COLO668 (cell line): ENCODE results near the gene ATXN2.

Experiments used
- DNase-seq: peaks from one replicate; lab custom pipeline; 2025; ENCODE audit not compliant: unreplicated experiment; lab: John Stamatoyannopoulos, UW

ATXN2 gene

DNA sequence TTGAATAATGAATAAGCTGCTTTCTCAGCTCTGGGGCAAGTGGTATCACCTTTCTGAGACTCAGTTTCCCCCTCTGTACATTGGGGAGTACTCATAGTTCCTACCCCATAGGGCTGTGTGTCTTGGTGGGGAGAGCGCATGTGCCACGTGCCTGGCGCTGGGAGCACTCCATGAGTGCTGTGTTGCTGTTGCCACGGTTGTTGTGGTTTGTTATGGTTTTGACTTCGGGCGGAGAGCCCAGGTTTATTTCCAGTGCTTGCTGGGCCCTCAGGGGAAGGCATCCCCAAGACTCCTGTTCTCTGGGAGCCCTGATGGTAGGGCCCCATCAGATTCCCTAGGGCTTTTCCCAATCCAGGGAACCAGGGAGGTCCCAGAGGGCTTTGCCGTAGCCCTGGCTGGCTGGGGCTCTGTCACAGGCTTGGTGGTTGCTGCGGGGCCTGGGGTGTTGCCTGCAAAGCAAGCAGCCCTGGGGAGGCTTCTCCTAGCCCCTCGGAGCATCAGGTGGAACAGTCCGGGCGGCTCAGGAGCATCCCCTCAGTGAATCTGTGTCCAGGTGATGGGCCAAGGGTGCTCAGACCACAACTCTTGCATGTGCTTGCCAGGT is 174.8 kb downstream of the ATXN2 start:
- no peak for DNase-seq

DNA sequence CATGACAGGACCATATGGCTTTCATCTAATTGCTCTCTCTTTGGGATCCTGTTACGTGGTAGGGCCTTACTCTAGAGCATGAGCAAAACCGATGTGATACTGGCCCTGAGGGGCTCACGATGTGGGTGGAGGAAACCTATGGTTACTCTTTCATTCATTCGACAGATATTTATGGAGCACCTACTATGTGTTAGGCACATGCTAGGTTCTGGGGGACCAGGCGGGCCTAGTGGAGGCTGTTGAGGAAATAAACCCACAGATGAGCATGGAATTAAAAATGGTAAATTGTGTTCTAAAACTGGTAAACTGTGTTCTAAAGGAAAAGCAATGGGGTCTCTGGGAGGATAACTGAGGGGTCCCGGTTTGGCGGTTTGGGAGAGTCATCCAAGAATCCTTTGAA is 178.6 kb downstream of the ATXN2 start:
- no peak for DNase-seq

DNA sequence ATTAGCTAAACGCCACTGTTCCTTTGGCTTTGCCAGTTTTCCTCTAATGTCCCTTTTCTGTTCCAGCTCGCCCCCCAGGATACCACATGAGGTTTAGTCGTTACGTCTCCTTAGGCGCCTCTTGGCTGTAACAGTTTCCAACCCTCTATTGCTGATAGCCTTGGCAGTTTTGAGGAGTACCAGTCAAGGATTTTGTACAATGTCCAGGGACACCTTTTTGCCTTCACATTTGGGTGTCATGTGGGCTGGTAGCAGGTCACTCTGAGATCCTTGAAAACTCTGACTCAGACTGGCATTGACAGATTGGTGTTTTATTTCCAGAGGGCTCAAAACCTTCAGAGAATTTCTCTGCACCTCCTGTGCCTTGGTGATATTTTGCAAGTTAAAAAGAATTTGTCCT is 179.3 kb downstream of the ATXN2 start:
- no peak for DNase-seq

DNA sequence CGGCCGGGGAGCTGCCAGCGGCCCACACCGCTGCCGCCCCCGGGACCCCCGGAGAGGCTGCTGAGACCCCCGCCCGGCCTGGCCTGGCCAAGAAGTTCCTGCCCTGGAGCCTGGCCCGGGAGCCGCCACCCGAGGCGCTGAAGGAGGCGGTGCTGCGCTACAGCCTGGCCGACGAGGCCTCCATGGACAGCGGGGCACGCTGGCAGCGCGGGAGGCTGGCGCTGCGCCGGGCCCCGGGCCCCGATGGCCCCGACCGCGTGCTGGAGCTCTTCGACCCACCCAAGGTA is 180.6 kb downstream of the ATXN2 start:
- no peak for DNase-seq

DNA sequence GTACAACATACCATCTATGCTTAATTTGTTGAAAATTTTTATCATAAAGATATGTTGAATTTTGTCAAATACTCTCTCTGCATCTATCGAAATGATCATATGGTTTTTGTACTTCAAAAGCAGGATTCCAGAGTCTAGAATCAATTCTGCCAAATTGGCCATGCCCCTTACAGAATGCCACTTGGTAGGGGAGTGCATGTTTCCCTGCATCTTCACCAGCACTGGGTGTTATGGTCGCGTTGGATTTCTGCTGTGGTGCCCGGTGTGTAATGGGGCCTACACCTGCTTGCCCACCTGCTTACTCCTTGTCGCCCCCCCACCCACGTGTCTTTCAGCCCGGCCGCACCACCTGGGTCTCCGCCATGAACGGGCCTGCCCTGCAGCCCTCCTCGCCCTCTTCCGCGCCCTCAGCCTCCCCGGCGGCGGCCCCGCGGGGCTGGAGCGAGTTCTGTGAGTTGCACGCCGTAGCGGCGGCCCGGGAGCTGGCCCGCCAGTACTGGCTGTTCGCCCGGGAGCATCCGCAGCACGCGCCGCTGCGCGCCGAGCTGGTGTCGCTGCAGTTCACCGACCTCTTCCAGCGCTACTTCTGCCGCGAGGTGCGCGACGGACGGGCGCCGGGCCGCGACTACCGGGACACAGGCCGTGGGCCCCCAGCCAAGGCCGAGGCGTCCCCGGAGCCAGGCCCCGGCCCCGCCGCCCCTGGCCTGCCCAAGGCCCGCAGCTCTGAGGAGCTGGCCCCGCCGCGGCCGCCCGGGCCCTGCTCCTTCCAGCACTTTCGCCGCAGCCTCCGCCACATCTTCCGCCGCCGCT is 181.1 kb downstream of the ATXN2 start:
- DNase-seq, result no peak

DNA sequence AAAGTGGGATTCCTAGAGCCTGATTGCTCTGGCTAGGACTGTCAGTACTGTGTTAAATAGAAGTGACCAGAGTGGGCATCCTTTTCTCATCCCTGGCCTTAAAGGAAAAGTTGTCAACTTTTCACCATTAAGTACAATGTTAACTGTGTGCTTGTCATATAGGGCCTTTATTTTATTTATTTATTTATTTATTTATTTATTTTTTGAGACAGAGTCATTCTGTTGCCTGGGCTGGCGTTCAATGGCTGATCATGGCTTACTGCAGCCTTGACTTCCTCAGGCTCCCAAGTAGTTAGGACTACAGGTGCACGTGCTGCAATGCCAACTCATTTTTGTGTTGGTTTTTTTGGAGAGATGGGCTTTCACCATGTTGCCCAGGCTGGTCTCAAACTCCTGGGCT is 181.8 kb downstream of the ATXN2 start:
- no peak for DNase-seq

DNA sequence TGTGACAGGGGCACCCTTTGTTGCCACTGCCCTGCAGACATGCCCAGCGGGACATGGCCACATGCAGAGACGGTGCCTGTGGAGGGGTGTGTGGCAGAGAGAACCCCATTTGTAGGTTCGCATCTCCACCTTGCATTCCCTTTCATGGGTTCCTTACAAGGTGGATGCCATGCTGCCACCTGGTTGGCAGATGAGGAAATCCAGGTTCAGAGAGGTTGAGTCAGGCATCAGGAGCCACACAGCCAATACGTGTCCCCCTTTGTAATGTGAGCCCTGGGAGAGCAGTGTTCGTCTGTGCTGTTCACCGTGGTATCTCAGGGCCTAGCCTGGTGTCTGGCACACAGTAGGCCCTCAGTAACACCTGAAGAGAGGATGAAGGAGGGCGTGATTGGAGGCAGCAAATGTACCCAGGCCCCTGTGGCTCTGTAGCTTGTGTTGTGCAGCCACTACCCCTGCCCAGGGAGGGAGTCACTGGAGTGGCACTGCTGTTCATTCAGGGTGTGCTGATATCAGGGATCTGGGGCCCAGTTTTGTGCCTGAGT is 184.3 kb downstream of the ATXN2 start:
- no peak for DNase-seq

DNA sequence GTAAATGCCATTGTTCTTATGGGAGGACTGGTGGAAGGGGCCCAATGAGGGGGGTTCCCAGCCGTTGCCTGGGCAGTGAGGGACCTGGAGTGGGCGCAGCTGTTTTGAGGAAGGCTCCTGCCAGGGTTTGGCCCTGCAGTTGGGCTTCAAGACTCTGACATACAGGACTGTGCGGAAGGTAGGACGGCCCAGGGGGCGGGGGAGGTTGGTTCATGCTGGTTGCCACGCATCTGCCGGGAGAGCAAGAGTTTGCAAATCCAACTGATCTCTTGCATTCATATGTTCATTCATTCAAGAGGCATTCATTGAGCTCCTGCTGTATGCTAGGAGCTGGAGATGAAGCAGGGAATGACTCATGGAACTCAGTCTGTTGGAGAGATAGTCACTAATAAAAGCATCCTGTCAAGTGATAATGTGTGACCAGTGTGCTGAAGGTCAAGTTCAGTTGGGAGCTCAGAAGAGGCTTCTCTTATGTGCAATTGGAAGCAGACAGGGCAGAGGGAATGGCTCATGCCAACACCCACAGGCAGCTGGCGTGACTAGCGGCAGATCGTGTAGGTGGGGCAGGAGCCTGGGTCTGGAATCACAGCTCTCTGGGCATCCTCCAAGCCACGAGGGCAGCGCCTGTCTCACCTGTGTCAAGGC is 185.6 kb downstream of the ATXN2 start:
- no peak for DNase-seq

DNA sequence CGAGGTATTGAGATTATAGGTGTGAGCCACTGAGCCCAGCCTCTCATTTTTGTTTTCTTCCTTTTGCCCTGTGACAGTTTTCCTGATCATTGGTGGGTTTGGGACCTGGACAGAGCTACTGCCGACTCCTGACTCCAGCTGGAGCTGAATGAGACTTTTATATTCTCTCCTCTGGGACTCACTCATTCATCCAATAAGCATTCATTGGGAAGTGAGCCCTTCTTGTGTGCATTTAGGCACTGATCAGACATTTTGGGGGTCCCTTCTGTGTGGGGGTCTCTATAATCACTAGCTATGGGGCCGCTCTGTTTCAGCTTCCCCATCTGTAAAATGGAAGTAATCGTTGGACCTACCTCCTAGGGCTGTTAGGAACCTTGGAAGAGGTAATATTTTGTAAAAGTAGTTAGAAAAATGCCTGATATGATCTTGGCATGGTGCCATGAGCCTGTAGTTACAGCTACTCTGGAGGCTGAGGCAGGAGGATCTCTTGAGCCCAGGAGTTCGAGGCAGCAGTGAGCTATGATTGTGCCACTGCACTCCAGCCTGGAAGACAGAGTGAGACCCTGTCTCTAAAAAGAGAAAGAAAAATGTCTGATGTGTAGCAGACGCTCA is 186.2 kb downstream of the ATXN2 start:
- no peak for DNase-seq

DNA sequence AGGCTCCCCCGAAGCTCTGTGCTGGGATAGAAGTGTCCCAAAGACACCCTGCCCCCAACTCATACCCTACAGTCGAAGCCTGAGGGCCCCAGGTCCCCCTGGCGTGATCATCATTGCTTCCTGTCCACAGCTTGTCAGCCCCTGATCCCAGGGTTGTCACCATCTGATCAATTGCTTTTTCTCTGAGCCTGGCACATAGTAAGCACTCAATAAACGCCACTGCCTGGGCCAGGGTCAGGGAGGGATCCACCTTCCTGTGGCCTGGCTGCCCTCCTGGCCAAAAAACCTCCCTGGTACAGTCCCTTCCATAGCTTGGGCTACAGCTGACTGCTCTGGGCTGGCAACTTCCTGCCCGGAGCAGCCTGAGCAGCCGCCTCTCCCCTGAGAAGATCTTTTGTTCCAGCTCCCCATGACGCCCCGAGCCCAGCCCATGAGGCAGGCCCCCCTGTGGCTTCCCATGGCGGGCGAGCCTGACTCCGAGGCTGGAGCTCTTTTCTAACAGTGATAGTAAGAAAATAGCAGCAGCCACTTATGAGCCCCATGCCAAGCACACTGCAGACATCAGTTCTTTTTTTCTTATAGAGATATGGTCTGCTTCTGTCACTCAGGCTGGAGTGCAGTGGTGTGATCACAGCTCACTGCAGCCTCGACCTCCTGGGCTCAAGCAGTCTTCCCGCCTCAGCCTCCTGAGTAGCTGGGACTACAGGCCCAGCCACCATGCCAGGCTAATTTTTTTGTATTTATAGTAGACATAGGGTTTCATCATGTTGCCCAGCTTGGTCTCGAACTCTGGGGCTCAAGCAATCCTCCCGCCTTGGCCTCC is 186.9 kb downstream of the ATXN2 start:
- peak; percentile 33 for DNase-seq

DNA sequence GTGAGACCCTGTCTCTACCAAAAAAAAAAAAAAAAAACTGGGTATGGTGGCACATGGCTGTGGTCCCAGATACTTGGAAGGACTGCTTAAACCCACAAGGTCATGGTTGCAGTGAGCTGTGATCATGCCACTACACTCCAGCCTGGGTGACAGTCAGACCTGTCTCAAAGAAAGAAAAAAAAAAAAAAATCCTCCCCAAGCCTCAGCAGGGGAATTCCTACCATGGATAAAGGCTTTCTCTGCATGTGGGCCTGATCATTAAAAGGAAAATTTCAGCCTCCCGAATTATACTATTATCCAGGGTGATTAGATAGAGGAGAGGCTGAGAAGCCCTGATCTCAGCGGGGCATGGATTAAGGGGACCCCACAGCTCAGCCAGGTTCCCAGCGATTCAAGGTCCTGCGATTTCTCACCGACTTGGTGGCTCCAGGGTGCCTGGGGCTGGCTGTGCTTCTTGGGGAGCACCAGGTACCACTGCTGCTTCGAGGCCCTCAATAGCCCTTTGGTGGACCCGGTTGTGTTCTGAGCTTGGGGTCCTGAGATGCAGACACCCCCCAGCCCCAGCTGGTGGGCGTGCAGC is 187.8 kb downstream of the ATXN2 start:
- DNase-seq, result no peak

DNA sequence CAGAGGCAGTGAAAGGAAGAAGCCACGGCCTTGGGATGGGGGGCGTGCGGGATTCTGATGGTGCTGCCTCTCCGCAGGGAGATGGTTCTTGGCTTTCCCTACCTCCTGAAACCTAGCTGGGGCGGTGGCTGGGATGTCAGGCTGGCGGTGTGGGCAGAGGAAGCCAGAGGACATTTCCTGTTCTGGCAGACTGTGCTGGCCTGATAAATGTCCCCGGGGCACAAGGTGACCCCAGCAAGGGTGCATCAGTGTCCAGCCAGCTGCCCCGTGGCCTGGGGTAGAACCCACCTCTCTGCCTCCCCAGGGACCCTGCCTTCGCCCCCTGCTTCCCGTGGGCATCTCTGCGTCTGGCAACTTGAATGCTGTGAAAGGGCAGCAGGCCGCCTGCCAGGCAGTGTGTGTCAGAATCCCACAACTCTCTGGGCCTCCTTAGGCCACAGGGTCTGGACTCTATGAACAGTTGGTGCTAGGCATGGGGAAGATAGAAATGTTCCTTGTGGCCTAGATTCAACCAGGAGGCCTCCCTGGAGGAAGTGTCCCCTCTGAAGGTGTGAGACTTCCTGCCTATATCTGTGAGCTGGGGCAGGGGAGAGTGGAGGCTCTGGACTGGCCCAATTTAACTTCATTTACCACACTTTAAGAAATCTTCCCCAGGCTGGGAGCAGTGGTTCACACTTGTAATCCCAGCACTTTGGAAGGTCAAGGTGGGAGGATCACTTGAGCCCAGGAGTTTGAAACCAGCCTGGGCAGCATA is 188.5 kb downstream of the ATXN2 start:
- no peak for DNase-seq

DNA sequence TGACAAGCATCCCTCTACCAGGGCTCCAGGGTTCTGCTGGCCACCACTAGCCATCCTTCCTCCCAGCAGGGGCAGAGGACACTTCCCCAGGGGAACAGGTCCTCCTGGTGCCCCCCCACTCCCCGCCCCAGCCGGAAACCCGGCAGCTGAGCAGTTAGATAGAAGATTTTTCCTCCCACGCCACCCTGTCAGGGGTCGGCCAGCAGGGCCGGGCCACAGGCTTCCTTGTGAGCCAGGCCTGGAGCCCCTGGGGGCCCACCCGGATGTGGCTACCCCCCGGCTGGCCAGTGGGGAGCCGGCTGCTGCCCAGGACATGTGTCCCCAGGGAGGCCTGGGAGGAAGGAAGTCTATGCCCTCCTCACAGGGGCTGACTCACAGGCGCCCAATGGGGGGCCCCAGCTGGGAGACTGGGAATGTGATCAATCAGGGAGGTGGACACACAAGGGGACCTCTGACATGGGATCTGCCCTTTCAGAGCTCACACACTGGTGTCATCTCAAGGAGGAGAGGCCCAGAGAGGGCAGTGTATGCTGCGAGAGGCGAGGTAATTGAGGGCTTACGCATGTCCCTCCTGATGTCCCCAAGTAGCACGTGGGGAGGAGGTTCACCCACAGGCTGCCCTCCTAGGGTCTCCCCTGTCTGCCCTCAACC is 189.2 kb downstream of the ATXN2 start:
- no peak for DNase-seq

DNA sequence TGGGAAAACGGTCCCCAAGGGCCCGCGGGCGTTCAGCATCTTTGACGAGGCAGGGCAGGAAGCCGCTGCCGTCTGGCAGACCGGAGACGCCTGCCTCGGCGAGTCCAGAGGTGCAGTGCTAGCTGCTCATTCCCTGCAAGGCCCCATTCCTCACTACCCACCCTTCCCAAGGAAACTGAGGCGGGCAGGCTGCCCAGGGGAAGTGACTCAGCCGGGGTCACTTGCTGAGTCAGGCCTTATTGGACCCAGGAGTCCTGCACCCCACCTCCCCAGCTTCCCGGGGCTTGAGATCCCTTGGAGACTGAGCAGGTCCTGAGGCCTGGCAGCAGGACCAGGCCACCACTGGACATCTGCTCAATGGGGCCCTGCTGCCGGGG is 189.7 kb downstream of the ATXN2 start:
- DNase-seq, result no peak

DNA sequence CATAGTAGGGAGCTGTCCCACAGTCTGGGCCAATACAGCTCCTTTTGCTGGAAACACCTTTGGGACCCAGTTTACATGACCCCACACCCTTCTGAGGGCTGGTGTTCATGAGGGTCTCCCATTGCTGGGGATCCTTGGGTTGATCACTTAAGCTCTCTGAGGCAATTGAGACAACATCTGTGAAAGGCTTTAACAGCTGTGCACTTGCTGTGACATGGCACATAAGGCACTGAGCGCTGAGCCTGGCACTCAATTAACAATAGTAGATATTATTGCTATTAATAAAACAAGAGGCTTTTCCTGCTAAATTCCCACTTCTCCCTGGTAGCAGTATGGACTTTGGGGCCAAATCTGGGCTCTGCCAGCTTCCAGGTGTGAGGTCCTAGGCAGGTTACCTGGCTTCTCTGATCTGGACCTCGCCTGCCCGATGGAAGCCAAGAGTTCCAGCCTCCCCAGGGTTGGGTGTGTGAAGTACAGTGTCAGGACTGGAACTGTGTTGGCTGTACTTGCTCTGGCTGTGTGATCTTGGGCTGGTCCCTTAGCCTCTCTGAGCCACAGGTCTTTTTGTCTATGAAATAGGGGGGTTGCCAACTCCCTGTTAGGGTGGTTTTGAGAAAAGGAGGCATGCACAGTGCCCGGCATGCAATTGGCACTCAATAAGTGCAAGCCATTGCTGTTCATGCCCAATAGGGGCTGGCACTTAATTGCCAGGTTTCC is 190.3 kb downstream of the ATXN2 start:
- DNase-seq, result no peak

DNA sequence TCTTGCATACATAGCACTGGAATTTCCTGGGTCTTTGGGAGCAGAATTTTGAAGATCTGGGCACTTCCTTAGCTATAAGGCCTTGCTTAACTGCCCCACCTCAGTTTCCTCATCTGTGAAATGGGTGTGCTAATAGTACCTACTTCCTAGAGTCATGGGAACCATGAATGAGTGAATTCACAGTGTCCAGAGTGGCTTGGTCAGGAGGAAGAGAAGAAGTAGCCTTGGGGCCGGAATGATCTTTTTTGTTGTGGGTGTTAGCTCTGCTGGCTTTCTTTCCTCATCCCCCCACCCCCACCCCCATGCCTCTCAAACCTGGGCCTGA is 191.0 kb downstream of the ATXN2 start:
- no peak for DNase-seq

DNA sequence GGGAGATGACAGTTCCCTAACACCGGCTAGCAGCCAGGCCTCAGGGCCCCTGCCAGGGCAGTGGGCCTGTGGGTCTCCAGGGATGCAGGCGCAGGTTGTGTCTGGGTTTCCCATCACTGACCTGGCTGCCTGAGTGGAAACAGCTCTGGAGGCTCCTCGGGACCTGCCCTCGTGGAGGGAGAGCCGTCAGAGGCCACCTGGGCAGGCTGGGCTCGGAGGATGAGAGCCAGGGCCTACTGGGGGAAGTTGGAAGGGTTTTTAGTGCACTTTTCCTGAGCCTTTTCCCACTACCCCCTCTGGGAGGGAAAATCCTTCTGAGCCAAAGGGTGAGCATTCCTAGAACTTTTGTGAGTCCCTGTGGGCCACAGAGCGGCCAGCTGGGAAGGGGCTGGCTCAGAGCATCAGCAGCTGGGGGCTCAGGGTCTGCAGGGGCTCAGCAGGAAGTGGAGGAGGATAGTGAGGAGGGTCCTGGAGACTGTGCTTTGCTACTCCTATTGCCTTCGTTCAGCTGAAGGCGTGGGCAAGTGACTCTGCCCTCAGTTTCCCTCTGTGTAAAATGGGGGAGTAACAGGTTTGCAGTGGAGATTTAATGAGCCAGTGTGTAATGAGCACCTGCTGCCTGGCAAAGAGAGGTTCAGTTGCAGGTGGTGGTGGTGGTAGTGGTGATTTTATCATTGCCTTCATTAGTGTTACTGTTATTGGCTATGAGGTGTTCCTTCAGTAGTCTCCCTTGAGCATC is 191.6 kb downstream of the ATXN2 start:
- DNase-seq, result no peak
